Activated T-cell treated with anti-CD3 and anti-CD28 coated beads for 24 hours (primary cell): Measurements from ENCODE around the gene ARL6IP4.
A peak's percentile ranks its signal among the peaks of the same experiment; 100 is the strongest.

Source experiments
- DNase-seq: peaks from one replicate; pipeline ENCODE4 v3.0.0-alpha.2; 2020; ENCODE audit warnings: low read depth

Gene ARL6IP4

DNA sequence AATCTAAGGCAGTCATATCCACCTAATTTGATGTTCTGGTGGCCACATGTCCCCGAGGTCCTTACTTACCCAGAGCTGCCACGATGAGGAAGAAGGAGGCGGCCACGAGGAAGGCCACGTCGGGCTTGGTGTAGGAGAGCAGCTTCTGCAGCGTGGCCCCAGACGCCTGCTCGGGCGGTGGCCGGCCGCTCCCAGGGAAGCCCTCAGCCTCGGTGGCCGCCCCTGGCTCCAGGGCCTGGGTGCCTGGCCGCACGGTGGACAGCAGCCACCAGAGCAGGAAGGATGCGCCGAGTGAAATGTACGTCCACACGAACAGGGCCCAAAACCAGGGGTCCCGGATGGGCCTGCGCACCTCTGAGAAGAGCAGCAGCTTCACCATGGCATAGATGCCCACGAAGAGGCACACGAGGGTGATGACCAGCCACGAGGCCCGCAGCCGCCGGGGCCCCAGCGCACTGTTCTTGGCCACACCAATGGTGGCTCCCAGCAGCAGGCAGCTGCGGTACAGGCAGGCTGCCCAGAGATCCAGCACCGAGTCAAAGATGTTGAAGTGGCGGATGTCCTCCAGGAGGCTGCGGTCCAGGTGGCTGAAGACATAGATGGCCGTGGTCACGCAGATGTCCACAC lies 20.8 kb upstream of the ARL6IP4 start:
- DNase-seq: no peak

DNA sequence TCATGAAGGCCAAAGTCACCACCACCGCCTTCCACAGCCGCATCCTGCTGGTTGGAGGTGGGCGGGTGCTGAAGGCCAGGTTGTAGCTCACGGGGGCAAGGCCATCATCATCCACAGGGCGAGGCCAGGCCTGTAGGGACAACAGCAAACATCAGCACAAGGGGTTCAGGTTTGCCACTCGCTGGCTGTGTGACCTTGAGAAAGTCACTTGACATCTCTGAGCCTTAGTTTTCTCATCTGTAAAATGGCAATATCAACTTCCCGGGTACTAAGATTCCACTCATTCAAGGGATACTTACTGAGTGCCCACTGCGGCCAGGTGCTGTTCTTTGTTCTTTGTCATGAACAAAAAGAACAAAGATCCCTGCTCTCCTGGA lies 20.3 kb upstream of the ARL6IP4 start:
- no peak for DNase-seq

GRCh38 chr12:122961531-122962329 lies 18.8 kb upstream of the ARL6IP4 start:
- no peak for DNase-seq

DNA sequence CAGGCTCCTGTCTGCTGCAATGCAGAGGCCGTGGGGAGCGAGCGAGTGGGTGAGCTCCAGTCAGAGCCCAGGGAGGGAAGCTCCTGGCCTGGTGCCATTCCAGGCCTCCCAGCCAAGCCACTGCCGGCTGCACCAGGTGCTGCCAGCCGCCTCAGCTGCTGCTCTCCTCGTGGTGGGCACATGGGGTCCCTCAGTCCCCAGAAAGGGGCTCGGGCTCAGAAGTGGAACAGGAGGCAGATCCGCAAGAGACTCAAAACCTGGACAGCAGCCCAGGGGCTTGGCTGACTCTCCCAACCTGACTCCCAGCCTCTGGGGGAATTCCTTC lies 16.6 kb upstream of the ARL6IP4 start:
- DNase-seq: no peak

- no peak for DNase-seq
Measured at GRCh38 chr12:122964439-122965257, 15.8 kb upstream of the ARL6IP4 start.

- no peak for DNase-seq
Measured at GRCh38 chr12:122965321-122965751, 15.1 kb upstream of the ARL6IP4 start.

GRCh38 chr12:122965851-122966742 lies 14.4 kb upstream of the ARL6IP4 start, which contains the start of gene ABCB9:
Gene ABCB9 (minus strand): TSS chr12:122966463. CDS start chr12:122960235, 6,228 bp downstream.
- DNase-seq: peak; percentile 90

DNA sequence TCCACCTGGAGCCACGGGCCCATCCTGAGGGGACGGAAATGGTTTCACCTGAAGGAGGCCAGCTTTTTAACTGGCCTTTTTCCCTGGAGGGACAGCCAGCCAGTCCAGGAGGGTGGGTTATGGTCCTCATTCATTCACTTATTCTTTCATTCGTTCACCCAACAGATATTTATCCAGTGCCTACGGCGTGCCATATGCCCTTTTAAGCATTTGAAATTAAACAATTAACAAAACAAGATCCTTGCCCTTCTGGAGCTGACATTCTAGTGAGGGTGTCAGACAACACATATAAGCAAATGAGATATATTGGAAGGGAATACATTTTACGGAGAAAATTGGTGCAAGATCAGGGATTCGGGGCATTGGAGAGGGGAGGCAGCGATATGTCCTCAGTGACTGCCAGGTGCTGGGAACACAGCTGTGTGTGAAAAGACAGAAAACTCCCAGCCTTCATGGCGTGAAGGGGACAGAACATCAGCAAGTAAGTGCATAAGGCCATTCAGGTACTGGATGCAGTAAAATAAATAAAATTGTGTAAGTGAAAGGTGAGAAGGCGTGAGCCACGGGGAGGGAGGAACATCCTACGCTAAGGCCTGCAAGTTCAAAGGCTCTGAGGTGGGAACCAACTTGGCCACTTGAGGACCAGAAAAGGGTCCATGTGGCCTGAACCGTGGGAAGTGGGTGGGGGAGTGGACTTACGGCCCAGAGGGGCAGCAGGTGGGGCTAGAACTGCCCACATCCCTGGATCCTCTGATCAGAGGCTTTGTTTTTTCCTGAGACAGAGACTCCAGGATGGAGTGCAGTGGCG lies 13.5 kb upstream of the ARL6IP4 start:
- no peak for DNase-seq

DNA sequence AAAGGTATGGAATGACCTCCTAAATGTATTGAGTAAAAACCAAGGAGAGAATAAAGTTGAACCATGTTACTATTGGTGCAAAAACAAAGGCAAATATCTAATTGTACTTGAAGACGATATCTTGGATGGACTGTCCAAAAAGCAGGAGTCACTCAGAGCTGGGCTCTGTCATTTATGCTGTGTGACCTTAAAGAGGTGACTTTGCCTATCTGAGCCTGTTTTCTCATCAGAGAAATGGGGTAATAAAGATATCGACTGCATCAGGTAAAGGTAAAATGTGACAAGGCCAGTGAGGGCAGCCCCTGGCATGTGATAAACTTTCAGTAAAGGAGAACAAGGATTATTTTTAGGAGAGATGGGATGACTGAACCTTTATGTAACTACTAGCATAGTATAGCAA lies 12.4 kb upstream of the ARL6IP4 start:
- DNase-seq: no peak

GRCh38 chr12:122969676-122970075 lies 10.8 kb upstream of the ARL6IP4 start:
- no peak for DNase-seq

GRCh38 chr12:122974274-122974891 lies 6.1 kb upstream of the ARL6IP4 start:
- peak; percentile 99 for DNase-seq

DNA sequence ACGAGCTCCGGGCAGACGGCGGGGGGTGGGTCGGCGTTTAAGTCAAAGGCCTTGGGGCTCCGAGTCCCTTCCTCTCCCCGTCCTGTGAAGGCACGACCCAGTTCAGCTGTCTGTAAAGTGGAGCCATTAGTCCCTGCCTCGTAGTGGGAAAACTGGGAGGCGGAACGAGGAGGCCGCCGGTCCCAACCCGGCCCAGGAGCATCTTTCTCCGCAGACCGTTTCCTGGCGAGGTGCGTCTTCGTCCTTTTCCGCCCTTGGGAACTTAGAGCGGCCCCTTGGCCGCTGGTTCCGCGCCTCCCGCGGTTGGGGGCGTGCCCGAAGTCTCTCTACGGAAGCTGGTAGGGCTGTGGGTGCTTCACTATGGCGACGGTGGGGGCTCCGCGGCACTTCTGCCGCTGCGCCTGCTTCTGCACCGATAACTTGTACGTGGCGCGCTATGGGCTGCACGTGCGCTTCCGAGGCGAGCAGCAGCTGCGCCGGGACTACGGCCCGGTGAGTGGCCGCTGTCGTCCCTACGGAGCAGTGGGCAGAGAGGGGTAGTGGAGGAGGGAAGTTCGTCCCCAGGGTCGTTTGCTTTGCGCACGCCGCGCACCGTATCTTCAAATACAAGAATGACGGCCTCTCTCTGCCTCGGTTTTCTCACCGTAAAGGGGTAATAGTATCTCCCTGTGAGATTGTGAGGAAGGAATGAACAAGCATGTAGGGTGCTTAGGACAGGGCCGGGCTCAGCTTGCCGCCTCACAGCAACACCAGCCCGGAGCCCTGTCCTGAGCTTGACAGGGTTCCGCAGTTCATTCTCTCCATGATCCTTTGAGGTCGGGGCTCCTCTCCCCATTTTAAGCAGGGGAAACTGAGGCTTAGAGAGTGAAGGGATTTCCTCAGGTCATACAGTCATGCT lies 5.3 kb upstream of the ARL6IP4 start, which contains the start of gene OGFOD2:
TSS of gene OGFOD2 (plus strand) at position 353 of the 898 bp plus-strand sequence. CDS start at position 361, 8 bp downstream.
- peak; percentile 88 for DNase-seq

GRCh38 chr12:122975790-122976647 lies 4.5 kb upstream of the ARL6IP4 start:
- no peak for DNase-seq

- DNase-seq: no peak
Measured at GRCh38 chr12:122976648-122976975, 3.9 kb upstream of the ARL6IP4 start.

DNA sequence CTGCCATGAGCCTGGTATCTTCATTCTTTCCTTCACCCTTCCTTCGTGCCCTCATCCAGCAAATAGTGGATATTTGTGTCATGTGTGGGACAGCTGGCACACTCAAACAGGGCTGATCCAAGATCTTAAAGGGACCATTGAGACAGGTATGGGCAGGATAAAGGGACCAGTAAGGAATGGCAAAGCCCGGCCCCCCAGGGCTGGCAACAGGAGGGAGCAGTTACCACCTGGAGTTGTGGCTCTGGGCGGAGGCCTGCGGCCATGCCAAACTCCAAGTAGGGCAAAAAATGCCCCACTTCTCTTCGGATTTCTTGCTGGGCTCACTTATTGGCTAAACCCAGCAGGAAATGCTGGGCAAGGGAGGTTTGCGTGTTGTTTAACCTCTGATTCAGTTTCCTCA lies 3.3 kb upstream of the ARL6IP4 start:
- DNase-seq: no peak

DNA sequence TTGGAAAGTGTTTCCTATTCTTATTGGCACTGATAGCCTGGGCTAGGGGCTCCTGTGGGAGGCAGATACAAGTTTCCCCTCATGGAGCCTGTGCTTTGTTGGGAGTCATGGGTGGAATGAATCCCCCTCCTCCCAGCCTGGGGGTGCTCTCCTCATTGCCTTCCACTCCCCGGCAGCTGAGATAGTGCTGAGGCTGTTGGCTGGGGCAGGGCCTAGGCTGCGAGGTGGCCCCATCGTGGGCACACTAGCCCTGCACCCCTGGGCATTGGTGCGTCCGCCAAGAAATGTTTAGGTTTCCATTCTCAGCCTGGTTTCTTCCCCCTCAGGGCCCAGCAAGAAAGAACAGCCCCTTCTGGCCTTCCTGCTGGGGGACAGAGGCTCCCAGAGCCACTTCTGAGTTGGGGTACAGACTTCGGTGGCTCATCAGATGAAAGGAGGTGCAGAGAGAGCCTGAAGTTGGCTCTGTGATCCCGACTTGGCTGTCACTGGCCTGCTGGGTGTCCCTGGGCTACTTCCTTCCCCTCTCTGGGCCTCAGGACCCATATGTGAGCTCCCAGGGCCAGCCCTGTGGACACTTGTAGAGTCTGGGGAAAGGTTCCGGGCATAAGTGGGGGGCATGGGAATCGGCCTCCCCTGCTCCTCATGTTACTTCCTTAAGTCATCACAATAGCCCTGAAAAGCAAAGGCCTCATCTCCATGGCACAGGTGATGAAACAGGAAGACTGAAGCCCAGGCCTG lies 2.7 kb upstream of the ARL6IP4 start:
- DNase-seq: no peak

DNA sequence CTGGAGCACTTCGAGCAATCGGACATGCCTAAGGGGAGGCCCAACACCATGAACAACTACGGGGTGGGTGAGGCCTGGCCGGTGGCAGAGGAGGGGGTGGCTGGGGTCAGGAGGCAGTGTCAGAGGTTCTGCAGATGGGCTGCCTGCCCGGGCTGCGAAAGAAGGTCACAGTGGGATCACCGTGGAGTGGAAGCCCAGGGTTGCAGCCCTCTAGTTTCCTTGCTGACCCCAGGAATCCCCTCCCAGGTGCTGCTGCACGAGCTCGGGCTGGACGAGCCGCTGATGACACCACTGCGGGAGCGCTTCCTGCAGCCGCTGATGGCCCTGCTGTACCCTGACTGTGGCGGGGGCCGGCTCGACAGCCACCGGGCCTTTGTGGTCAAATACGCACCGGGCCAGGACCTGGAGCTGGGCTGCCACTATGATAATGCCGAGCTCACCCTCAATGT lies 1.9 kb upstream of the ARL6IP4 start:
- DNase-seq: no peak
